GM23338 (cell line): ENCODE results near the gene DEUP1.

ENCODE experiments used
- CREB1 ChIP-seq: fragments of 250-450 bp; sonication (Bioruptor Pico); IDR thresholded peaks from 2 replicates; pipeline ENCODE4 v1.5.0; 2020; ENCODE audit warnings: low read depth, mild to moderate bottlenecking, moderate library complexity
- EZH2 ChIP-seq: fragments of 200-600 bp; sonication (generic); IDR thresholded peaks from one replicate; pipeline ENCODE4 v1.8.0; 2017; ENCODE audit warnings: antibody characterized with exemption, mild to moderate bottlenecking, low read depth; ENCODE audit not compliant: unreplicated experiment
- EZH2phosphoT487 ChIP-seq: fragments of 200-600 bp; sonication (generic); IDR thresholded peaks from one replicate; pipeline ENCODE4 v1.8.1; 2018; ENCODE audit warnings: antibody characterized with exemption; ENCODE audit not compliant: unreplicated experiment
- JUNB ChIP-seq: IDR thresholded peaks from one replicate; pipeline ENCODE4 v1.6.1; 2016; ENCODE audit warnings: antibody characterized with exemption; ENCODE audit not compliant: unreplicated experiment
- NANOG ChIP-seq: IDR thresholded peaks from 2 replicates; pipeline ENCODE4 v1.6.1; 2016; ENCODE audit warnings: antibody characterized with exemption, borderline replicate concordance
- POLR2AphosphoS5 ChIP-seq: IDR thresholded peaks from 2 replicates; pipeline ENCODE4 v1.6.1; 2016; ENCODE audit warnings: antibody characterized with exemption, low read depth
- STAT1 ChIP-seq: IDR thresholded peaks from one replicate; pipeline ENCODE4 v1.6.1; 2016; ENCODE audit warnings: antibody characterized with exemption; ENCODE audit not compliant: unreplicated experiment
- ZNF331 ChIP-seq: fragments of 250-450 bp; sonication (Bioruptor Pico); IDR thresholded peaks from 2 replicates; pipeline ENCODE4 v1.5.0; 2020; ENCODE audit warnings: low read depth, mild to moderate bottlenecking, moderate library complexity
- TF ChIP-seq, protein P1 (sequence below), 2 experiments: fragments of 200-600 bp in 1 of 2; sonication (generic) in 1 of 2; conservative IDR thresholded peaks; 2 replicates each; pipeline versions ENCODE4 v1.5.1 to v1.6.1; 2016 to 2017; ENCODE audit warnings: antibody characterized with exemption in 2 of 2, low read depth in 2 of 2, mild to moderate bottlenecking in 2 of 2, moderate library complexity in 1 of 2
- TF ChIP-seq, protein P2 (sequence below): IDR thresholded peaks from one replicate; pipeline ENCODE4 v1.6.1; 2018; ENCODE audit warnings: antibody characterized with exemption; ENCODE audit not compliant: unreplicated experiment
- TF ChIP-seq, protein P3 (sequence below): IDR thresholded peaks from 2 replicates; pipeline ENCODE4 v1.6.1; 2016; ENCODE audit warnings: antibody characterized with exemption

DNA sequence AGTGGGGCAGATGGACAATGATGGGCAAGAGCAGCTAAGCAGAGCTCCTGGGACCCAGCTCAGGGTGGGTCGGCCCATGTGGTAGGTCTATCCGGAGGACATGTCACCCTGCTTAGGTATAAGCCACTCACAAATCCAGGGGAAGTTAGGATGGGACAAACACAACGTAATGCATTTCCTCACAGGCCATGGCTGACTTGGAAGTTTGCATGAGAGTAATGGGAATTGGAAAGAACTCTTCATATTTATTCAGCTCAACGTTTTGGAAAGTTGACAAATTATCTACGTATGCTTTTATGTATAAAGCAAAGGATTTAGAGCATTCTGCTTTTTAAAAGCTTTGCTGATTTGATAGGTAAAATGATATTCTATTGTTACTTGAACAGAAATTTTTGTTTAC lies 137.7 kb downstream of the DEUP1 start:
- TF ChIP-seq, protein P1, sequence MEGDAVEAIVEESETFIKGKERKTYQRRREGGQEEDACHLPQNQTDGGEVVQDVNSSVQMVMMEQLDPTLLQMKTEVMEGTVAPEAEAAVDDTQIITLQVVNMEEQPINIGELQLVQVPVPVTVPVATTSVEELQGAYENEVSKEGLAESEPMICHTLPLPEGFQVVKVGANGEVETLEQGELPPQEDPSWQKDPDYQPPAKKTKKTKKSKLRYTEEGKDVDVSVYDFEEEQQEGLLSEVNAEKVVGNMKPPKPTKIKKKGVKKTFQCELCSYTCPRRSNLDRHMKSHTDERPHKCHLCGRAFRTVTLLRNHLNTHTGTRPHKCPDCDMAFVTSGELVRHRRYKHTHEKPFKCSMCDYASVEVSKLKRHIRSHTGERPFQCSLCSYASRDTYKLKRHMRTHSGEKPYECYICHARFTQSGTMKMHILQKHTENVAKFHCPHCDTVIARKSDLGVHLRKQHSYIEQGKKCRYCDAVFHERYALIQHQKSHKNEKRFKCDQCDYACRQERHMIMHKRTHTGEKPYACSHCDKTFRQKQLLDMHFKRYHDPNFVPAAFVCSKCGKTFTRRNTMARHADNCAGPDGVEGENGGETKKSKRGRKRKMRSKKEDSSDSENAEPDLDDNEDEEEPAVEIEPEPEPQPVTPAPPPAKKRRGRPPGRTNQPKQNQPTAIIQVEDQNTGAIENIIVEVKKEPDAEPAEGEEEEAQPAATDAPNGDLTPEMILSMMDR (conservative IDR thresholded peaks at IDR 0.05; ENCODE audit: low read depth in 2 of 2), result no peak
- TF ChIP-seq POLR2AphosphoS5, result no peak
- no peak for TF ChIP-seq EZH2
- TF ChIP-seq EZH2phosphoT487, result no peak
- TF ChIP-seq, protein P2, sequence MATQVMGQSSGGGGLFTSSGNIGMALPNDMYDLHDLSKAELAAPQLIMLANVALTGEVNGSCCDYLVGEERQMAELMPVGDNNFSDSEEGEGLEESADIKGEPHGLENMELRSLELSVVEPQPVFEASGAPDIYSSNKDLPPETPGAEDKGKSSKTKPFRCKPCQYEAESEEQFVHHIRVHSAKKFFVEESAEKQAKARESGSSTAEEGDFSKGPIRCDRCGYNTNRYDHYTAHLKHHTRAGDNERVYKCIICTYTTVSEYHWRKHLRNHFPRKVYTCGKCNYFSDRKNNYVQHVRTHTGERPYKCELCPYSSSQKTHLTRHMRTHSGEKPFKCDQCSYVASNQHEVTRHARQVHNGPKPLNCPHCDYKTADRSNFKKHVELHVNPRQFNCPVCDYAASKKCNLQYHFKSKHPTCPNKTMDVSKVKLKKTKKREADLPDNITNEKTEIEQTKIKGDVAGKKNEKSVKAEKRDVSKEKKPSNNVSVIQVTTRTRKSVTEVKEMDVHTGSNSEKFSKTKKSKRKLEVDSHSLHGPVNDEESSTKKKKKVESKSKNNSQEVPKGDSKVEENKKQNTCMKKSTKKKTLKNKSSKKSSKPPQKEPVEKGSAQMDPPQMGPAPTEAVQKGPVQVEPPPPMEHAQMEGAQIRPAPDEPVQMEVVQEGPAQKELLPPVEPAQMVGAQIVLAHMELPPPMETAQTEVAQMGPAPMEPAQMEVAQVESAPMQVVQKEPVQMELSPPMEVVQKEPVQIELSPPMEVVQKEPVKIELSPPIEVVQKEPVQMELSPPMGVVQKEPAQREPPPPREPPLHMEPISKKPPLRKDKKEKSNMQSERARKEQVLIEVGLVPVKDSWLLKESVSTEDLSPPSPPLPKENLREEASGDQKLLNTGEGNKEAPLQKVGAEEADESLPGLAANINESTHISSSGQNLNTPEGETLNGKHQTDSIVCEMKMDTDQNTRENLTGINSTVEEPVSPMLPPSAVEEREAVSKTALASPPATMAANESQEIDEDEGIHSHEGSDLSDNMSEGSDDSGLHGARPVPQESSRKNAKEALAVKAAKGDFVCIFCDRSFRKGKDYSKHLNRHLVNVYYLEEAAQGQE, result no peak
- no peak for TF ChIP-seq ZNF331 (CRISPR knock-in tag)
- TF ChIP-seq, protein P3, sequence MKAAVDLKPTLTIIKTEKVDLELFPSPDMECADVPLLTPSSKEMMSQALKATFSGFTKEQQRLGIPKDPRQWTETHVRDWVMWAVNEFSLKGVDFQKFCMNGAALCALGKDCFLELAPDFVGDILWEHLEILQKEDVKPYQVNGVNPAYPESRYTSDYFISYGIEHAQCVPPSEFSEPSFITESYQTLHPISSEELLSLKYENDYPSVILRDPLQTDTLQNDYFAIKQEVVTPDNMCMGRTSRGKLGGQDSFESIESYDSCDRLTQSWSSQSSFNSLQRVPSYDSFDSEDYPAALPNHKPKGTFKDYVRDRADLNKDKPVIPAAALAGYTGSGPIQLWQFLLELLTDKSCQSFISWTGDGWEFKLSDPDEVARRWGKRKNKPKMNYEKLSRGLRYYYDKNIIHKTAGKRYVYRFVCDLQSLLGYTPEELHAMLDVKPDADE, result no peak
- TF ChIP-seq JUNB, result no peak
- no peak for TF ChIP-seq CREB1 (CRISPR knock-in tag)
- TF ChIP-seq NANOG, result no peak
- TF ChIP-seq STAT1, result no peak
